GM21529 (cell line): Measurements from ENCODE around the gene CLDN9.

Experiments used
- ATAC-seq: cut with Tn5 transposase; IDR thresholded peaks from one replicate; pipeline ENCODE4 v1.9.1; 2021; ENCODE audit not compliant: unreplicated experiment

Gene CLDN9

GRCh38 chr16:3028716-3029319 is 16.1 kb downstream of the CLDN9 start:
- ATAC-seq, result no peak

GRCh38 chr16:3029491-3030221 is 16.9 kb downstream of the CLDN9 start:
- ATAC-seq, result no peak

- no peak for ATAC-seq
These were observed 17.8 kb downstream of the CLDN9 start for GRCh38 chr16:3030222-3031212.

GRCh38 chr16:3032624-3033023 is 19.9 kb downstream of the CLDN9 start:
- ATAC-seq, result no peak

GRCh38 chr16:3035289-3035971 is 22.7 kb downstream of the CLDN9 start:
- ATAC-seq, result no peak

- no peak for ATAC-seq
These were observed 23.4 kb downstream of the CLDN9 start for GRCh38 chr16:3035972-3036725.

GRCh38 chr16:3036726-3037315 is 24.1 kb downstream of the CLDN9 start, which contains the start of gene BICDL2:
Gene BICDL2 (minus strand): TSS chr16:3036944. CDS start chr16:3035496, 1,448 bp downstream.
- ATAC-seq, result no peak

GRCh38 chr16:3038256-3038655 is 25.5 kb downstream of the CLDN9 start:
- ATAC-seq, result no peak

- ATAC-seq, result no peak
These were observed 26.2 kb downstream of the CLDN9 start for GRCh38 chr16:3038896-3039295.

GRCh38 chr16:3042376-3042775 is 29.7 kb downstream of the CLDN9 start:
- ATAC-seq, result no peak

GRCh38 chr16:3044708-3045107 is 32.0 kb downstream of the CLDN9 start:
- ATAC-seq, result no peak

GRCh38 chr16:3045758-3046640 is 33.3 kb downstream of the CLDN9 start, which contains the start of gene MMP25:
Gene MMP25 (plus strand): TSS chr16:3046561. CDS start chr16:3046918, 357 bp downstream.
- ATAC-seq, result no peak

- ATAC-seq, result no peak
These were observed 34.1 kb downstream of the CLDN9 start for GRCh38 chr16:3046641-3047386.

GRCh38 chr16:3047387-3047720 is 34.6 kb downstream of the CLDN9 start:
- no peak for ATAC-seq

- no peak for ATAC-seq
These were observed 37.3 kb downstream of the CLDN9 start for GRCh38 chr16:3049921-3050481.

- no peak for ATAC-seq
These were observed 37.8 kb downstream of the CLDN9 start for GRCh38 chr16:3050487-3050886.

GRCh38 chr16:3051009-3051408 is 38.3 kb downstream of the CLDN9 start:
- ATAC-seq, result no peak

GRCh38 chr16:3051494-3051893 is 38.8 kb downstream of the CLDN9 start:
- no peak for ATAC-seq
